Measurements from ENCODE around the gene HAUS1.

DNA sequence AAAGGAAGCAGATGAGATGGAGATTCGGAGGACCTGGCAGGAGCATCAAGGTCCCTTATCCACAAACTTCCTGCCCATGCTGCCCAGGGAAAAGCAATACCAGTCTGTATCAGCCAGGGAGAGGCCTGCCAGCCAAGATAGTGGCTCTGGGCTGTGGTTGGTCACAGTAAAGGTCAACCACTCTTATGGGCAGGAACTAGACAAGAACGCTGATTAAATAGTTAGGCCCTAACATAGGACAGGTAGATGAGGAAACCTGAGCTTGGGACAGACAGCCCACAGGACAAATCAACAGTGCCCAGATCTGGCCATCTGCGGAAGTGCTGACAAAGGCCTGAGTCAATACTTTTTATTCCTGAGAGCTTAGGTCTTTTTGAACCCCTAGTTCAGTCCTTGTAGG, 42.8 kb upstream of the HAUS1 start:
- TF ChIP-seq EZH2 (IDR thresholded peaks at IDR 0.05; ENCODE audit: insufficient read depth, poor library complexity, severe bottlenecking) (no peak), EZH2phosphoT487 (IDR thresholded peaks at IDR 0.05; ENCODE audit: insufficient read depth, low read depth) (no peak)

Data from GM23248 (cell line).